ENCODE results near the gene ERICH3.

- TF ChIP-seq EZH2phosphoT487 (IDR thresholded peaks at IDR 0.05), result no peak
- TF ChIP-seq EZH2 (IDR thresholded peaks at IDR 0.05), result no peak
- TF ChIP-seq CTCF (IDR thresholded peaks at IDR 0.05), result no peak
Measured at GRCh38 chr1:74571493-74571800, 102.1 kb downstream of the ERICH3 start.

All from neural progenitor cell (in vitro differentiated cells).